Measurements from ENCODE around the gene TCL1B.
"Not testable (repeated sequence)": the region's sequence is repeated elsewhere in the genome, so short reads cannot be mapped to it uniquely, and the experiment has no call there.

Gene TCL1B

GRCh38 chr14:95659990-95660385 is 26.2 kb upstream of the TCL1B start:
- no peak for TF ChIP-seq CTCF (IDR thresholded peaks at IDR 0.05; ENCODE audit: low read depth, low read length, missing control alignments)
- no peak overlapping the region for H3K4me3 ChIP-seq (ENCODE audit: low read depth, low read length)
- DNase-seq (ENCODE audit: low read depth) = no peak
- in situ Hi-C loops (cut with HindIII; ENCODE audit: low sequenced_read_pairs) = no loop called here

- DNase-seq (ENCODE audit: low read depth) = no peak
- no peak for TF ChIP-seq CTCF (IDR thresholded peaks at IDR 0.05; ENCODE audit: low read depth, low read length, missing control alignments)
- in situ Hi-C loops (cut with HindIII; ENCODE audit: low sequenced_read_pairs) = no loop called here
- H3K4me3 ChIP-seq (ENCODE audit: low read depth, low read length) = no peak overlapping the region
Observed at GRCh38 chr14:95660651-95661515, 25.3 kb upstream of the TCL1B start.

- in situ Hi-C loops (cut with HindIII; ENCODE audit: low sequenced_read_pairs) = no loop called here
- no peak for TF ChIP-seq CTCF (IDR thresholded peaks at IDR 0.05; ENCODE audit: low read depth, low read length, missing control alignments)
- DNase-seq (ENCODE audit: low read depth) = no peak
- H3K4me3 ChIP-seq (ENCODE audit: low read depth, low read length) = no peak overlapping the region
Observed at GRCh38 chr14:95662376-95663186, 23.6 kb upstream of the TCL1B start.

- H3K4me3 ChIP-seq (ENCODE audit: low read depth, low read length) = no peak overlapping the region
- in situ Hi-C loops (cut with HindIII; ENCODE audit: low sequenced_read_pairs) = no loop called here
- no peak for TF ChIP-seq CTCF (IDR thresholded peaks at IDR 0.05; ENCODE audit: low read depth, low read length, missing control alignments)
- DNase-seq (ENCODE audit: low read depth) = no peak
Observed at GRCh38 chr14:95663226-95663797, 22.9 kb upstream of the TCL1B start.

- DNase-seq (ENCODE audit: low read depth) = no peak
- no peak for TF ChIP-seq CTCF (IDR thresholded peaks at IDR 0.05; ENCODE audit: low read depth, low read length, missing control alignments)
- H3K4me3 ChIP-seq (ENCODE audit: low read depth, low read length) = no peak overlapping the region
- in situ Hi-C loops (cut with HindIII; ENCODE audit: low sequenced_read_pairs) = no loop called here
Observed at GRCh38 chr14:95664066-95664465, 22.2 kb upstream of the TCL1B start.

GRCh38 chr14:95664546-95664945 is 21.7 kb upstream of the TCL1B start:
- in situ Hi-C loops (cut with HindIII; ENCODE audit: low sequenced_read_pairs) = no loop called here
- no peak overlapping the region for H3K4me3 ChIP-seq (ENCODE audit: low read depth, low read length)
- DNase-seq (ENCODE audit: low read depth) = no peak
- TF ChIP-seq CTCF (IDR thresholded peaks at IDR 0.05; ENCODE audit: low read depth, low read length, missing control alignments) = no peak

GRCh38 chr14:95665530-95665929 is 20.7 kb upstream of the TCL1B start:
- in situ Hi-C loops (cut with HindIII; ENCODE audit: low sequenced_read_pairs); H3K4me3 ChIP-seq (ENCODE audit: low read depth, low read length); DNase-seq (ENCODE audit: low read depth): not testable (repeated sequence)
